Activated CD4-positive, alpha-beta T cell treated with anti-CD3 and anti-CD28 coated beads, Interleukin-2, amount 10 ng/mL, durations not matched to agents 7 days and 5 days (primary cell): ENCODE measurements around the gene LRRC8D. TPM values are rescaled to one million over a fixed set of nuclear protein-coding genes. Genes with fewer than 3 reads are reported as not detected.
"Not testable (repeated sequence)": the region's sequence is repeated elsewhere in the genome, so short reads cannot be mapped to it uniquely, and the experiment has no call there.

ENCODE experiments used
- CTCF ChIA-PET: fragments of 350-600 bp; sonication (Branson Sonifier 250); formaldehyde crosslinking; loops from one replicate; lab custom pipeline; 2021; ENCODE audit warnings: antibody characterized with exemption; lab: Charles Lee
- POLR2A ChIA-PET: fragments of 350-600 bp; sonication (Branson Sonifier 250); formaldehyde crosslinking; loops from one replicate; lab custom pipeline; 2021; ENCODE audit warnings: antibody characterized with exemption; lab: Charles Lee
- DNase-seq: peaks from one replicate; pipeline ENCODE4 v3.0.0-alpha.2; 2020
- H3K27ac Mint-ChIP-seq: one replicate; pipeline ENCODE4 v1.8.0; 2021; ENCODE audit warnings: mild to moderate bottlenecking, moderate library complexity, mixed read lengths
- H3K27me3 Mint-ChIP-seq: one replicate; pipeline ENCODE4 v1.8.0; 2021; ENCODE audit warnings: mixed read lengths
- H3K36me3 Mint-ChIP-seq: one replicate; pipeline ENCODE4 v1.8.0; 2021; ENCODE audit warnings: low read depth, mixed read lengths
- H3K4me1 Mint-ChIP-seq: one replicate; pipeline ENCODE4 v1.8.0; 2021; ENCODE audit warnings: mixed read lengths
- H3K4me3 Mint-ChIP-seq: one replicate; pipeline ENCODE4 v1.8.0; 2021; ENCODE audit warnings: mild to moderate bottlenecking, moderate library complexity, mixed read lengths
- H3K9me3 Mint-ChIP-seq: one replicate; pipeline ENCODE4 v1.8.0; 2021; ENCODE audit warnings: mixed read lengths
- total RNA-seq, 2 experiments: library from RNA; stranded (reverse); gene quantifications; one replicate each; pipeline ENCODE4 v1.2.3, GENCODE V29; 2021

LRRC8D gene
- total RNA-seq, 2 experiments from 2014 or later = 31.8 to 41.0 TPM

DNA sequence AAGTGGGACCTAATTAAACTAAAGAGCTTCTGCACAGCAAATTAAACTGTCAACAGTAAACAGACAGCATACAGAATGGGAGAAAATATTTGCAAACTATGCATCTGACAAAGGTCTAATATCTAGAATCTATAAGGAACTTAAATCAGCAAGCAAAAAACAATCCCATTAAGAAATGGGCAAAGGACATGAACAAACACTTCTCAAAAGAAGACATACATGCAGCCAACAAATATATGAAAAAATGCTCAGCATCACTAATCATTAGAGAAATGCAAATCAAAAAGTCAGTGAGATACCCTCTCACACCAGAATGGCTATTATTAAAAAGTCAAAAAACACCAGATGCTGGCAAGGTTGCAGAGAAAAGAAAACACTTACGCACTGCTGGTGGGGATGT lies 103.2 kb downstream of the LRRC8D start:
- CTCF ChIA-PET = interaction anchor here (1.5 kb wide), 1 partner anchor 17 kb away, joined by 3 read pairs; no protein-coding TSS in a partner anchor
- H3K27ac Mint-ChIP-seq = not testable (repeated sequence)

GRCh38 chr1:89927049-89927448 lies 106.2 kb downstream of the LRRC8D start:
- ChIA-PET CTCF (interaction anchor here (1.0 to 1.2 kb wide), 3 partner anchors 10 to 101 kb away, joined by 3 to 4 read pairs (median 3); no protein-coding TSS in a partner anchor), POLR2A (no interaction called here)
- no peak overlapping the region for H3K27ac Mint-ChIP-seq
- H3K27me3 Mint-ChIP-seq = no peaks in the 10 kb centered on the region
- H3K4me1 Mint-ChIP-seq = peaks cover 7% of the 10 kb centered on the region
- no peak overlapping the region for H3K4me3 Mint-ChIP-seq
- DNase-seq = no peak
- peaks cover 40% of the 10 kb centered on the region for H3K36me3 Mint-ChIP-seq
- H3K9me3 Mint-ChIP-seq = peaks cover 5% of the 10 kb centered on the region

More for the DNA sequence above, 103.2 kb downstream of the LRRC8D start:
- H3K27me3 Mint-ChIP-seq, POLR2A ChIA-PET, H3K4me3 Mint-ChIP-seq, H3K4me1 Mint-ChIP-seq, DNase-seq, H3K9me3 Mint-ChIP-seq: not testable (repeated sequence)
- H3K36me3 Mint-ChIP-seq = peaks cover 35% of the 10 kb centered on the region

DNA sequence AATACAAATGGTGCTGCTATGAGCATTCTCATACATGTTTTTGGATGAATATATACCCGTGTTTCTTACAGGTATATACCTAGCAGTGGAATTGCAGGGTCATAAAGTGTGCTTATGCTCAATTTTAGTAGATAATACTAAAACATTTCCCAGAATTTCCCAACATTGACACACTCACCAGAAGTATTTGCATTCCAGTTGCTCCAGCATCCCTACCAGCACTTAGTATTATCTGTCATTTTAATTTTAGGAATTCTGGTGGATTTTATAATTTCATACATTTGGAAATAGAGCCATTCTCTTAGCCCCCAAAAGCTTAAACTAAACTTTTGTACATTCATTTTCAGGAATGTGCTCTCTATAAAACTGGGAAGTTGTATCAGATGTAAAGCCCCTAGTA lies 106.6 kb downstream of the LRRC8D start:
- Mint-ChIP-seq H3K27ac (no peak overlapping the region), H3K27me3 (no peaks in the 10 kb centered on the region), H3K4me1 (peaks cover 7% of the 10 kb centered on the region), H3K4me3 (no peak overlapping the region), H3K36me3 (peaks cover 41% of the 10 kb centered on the region), H3K9me3 (peaks cover 5% of the 10 kb centered on the region)
- ChIA-PET POLR2A (no interaction called here), CTCF (interaction anchor here (1.0 to 1.1 kb wide), 2 partner anchors 10 to 102 kb away, joined by 3 read pairs; no protein-coding TSS in a partner anchor)
- DNase-seq = no peak

DNA sequence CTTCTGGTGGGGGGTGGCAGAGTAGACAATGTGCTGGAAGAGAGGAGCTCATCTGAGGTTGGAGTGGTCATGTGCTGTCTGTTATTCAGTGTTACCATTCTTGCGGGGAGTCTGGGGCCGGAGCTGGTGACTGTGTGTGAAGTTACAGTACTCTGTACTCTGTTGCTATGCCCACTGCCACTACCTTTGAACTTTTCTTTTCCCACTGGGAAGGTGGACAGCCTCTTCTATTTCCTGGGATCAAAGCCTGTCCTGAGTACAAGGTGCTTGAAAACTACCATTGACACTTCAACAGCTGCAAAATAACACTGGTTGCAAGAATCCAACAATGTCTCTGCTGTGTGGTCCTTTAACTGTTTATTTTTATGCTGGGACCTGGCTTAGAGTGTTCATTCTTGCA lies 107.7 kb downstream of the LRRC8D start:
- ChIA-PET CTCF (no interaction called here), POLR2A (no interaction called here)
- peaks cover 7% of the 10 kb centered on the region for H3K4me1 Mint-ChIP-seq
- H3K27ac Mint-ChIP-seq = no peak overlapping the region
- H3K9me3 Mint-ChIP-seq = peaks cover 5% of the 10 kb centered on the region
- no peak overlapping the region for H3K4me3 Mint-ChIP-seq
- H3K36me3 Mint-ChIP-seq = peaks cover 46% of the 10 kb centered on the region
- no peaks in the 10 kb centered on the region for H3K27me3 Mint-ChIP-seq
- no peak for DNase-seq

- ChIA-PET CTCF (no interaction called here), POLR2A (no interaction called here)
- H3K27me3 Mint-ChIP-seq = no peaks in the 10 kb centered on the region
- peaks cover 3% of the 10 kb centered on the region for H3K9me3 Mint-ChIP-seq
- H3K36me3 Mint-ChIP-seq = peaks cover 42% of the 10 kb centered on the region
- no peak overlapping the region for H3K4me3 Mint-ChIP-seq
- no peak overlapping the region for H3K27ac Mint-ChIP-seq
- H3K4me1 Mint-ChIP-seq = peaks cover 7% of the 10 kb centered on the region
- DNase-seq = no peak
Observed at GRCh38 chr1:89929467-89930063, 108.7 kb downstream of the LRRC8D start.

DNA sequence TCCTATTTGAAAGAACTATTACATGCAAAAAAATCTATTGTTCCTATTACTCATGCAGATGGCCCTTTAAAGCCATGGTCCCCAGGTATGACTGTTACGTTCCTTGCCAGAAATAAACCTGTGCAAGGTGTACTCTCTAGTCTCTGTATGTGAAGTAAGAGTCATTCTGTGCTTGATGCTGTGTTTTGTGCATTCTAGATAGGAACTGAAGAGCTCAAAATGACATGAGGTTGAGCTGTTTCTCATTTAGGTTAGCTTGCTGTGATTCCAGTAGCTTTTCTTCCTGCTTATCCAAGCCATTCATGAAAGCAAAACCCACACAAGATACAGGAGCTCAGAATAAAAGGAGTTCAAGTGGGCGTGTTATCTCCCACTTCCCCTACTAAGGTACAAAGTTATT lies 109.7 kb downstream of the LRRC8D start:
- POLR2A ChIA-PET = no interaction called here
- H3K4me3 Mint-ChIP-seq = no peak overlapping the region

DNA sequence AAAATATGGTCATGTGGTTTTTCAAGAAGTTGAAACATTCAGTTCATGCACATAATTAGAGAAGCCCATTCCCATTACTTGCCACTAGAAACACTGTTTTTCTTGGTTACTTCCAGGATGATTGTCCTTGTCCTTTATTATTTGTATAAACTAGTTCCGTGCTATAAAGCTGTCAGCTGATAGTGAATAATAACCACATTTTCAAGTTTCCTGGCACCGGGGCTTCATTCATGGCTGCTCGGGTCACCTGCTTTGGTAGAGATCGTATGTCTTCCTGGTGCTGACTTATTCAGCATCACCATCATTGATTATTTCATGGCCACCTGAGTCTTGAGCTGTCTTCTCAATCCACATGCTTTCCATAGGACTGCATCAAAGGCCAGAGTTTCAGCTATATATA lies 111.1 kb downstream of the LRRC8D start:
- Mint-ChIP-seq H3K27me3 (no peaks in the 10 kb centered on the region), H3K4me1 (peaks cover 7% of the 10 kb centered on the region), H3K9me3 (peaks cover 3% of the 10 kb centered on the region), H3K4me3 (no peak overlapping the region), H3K36me3 (peaks cover 50% of the 10 kb centered on the region), H3K27ac (no peak overlapping the region)
- DNase-seq = no peak
- POLR2A ChIA-PET = no interaction called here
- CTCF ChIA-PET = interaction anchor here (0.7 kb wide), 1 partner anchor 147 kb away, joined by 3 read pairs; no protein-coding TSS in a partner anchor

More for the DNA sequence above, 109.7 kb downstream of the LRRC8D start:
- peaks cover 7% of the 10 kb centered on the region for H3K4me1 Mint-ChIP-seq
- H3K9me3 Mint-ChIP-seq = peaks cover 3% of the 10 kb centered on the region
- H3K27ac Mint-ChIP-seq = no peak overlapping the region
- no peak for DNase-seq
- CTCF ChIA-PET = interaction anchor here (0.7 kb wide), 1 partner anchor 32 kb away, joined by 4 read pairs; no protein-coding TSS in a partner anchor
- no peaks in the 10 kb centered on the region for H3K27me3 Mint-ChIP-seq
- peaks cover 48% of the 10 kb centered on the region for H3K36me3 Mint-ChIP-seq

- peaks cover 51% of the 10 kb centered on the region for H3K36me3 Mint-ChIP-seq
- ChIA-PET CTCF (no interaction called here), POLR2A (no interaction called here)
- H3K4me3 Mint-ChIP-seq = no peak overlapping the region
- no peak for DNase-seq
- peaks cover 3% of the 10 kb centered on the region for H3K9me3 Mint-ChIP-seq
- H3K27ac Mint-ChIP-seq = no peak overlapping the region
- no peaks in the 10 kb centered on the region for H3K27me3 Mint-ChIP-seq
- H3K4me1 Mint-ChIP-seq = peaks cover 7% of the 10 kb centered on the region
Observed at GRCh38 chr1:89932598-89933364, 111.9 kb downstream of the LRRC8D start.

DNA sequence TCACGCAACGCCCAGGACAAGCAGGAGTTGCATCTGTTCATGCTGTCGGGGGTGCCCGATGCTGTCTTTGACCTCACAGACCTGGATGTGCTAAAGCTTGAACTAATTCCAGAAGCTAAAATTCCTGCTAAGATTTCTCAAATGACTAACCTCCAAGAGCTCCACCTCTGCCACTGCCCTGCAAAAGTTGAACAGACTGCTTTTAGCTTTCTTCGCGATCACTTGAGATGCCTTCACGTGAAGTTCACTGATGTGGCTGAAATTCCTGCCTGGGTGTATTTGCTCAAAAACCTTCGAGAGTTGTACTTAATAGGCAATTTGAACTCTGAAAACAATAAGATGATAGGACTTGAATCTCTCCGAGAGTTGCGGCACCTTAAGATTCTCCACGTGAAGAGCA lies 113.6 kb downstream of the LRRC8D start:
- no peaks in the 10 kb centered on the region for H3K27me3 Mint-ChIP-seq
- H3K36me3 Mint-ChIP-seq = peaks cover 45% of the 10 kb centered on the region
- no peak for DNase-seq
- peaks cover 7% of the 10 kb centered on the region for H3K4me1 Mint-ChIP-seq
- ChIA-PET CTCF (interaction anchor here (0.7 to 1.3 kb wide), 4 partner anchors 9 to 109 kb away, joined by 3 to 4 read pairs (median 4); no protein-coding TSS in a partner anchor), POLR2A (no interaction called here)
- no peak overlapping the region for H3K4me3 Mint-ChIP-seq
- no peak overlapping the region for H3K27ac Mint-ChIP-seq
- H3K9me3 Mint-ChIP-seq = peaks cover 3% of the 10 kb centered on the region

DNA sequence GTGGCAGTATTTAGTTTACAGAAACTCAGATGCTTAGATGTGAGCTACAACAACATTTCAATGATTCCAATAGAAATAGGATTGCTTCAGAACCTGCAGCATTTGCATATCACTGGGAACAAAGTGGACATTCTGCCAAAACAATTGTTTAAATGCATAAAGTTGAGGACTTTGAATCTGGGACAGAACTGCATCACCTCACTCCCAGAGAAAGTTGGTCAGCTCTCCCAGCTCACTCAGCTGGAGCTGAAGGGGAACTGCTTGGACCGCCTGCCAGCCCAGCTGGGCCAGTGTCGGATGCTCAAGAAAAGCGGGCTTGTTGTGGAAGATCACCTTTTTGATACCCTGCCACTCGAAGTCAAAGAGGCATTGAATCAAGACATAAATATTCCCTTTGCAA lies 114.4 kb downstream of the LRRC8D start:
- DNase-seq = no peak
- H3K36me3 Mint-ChIP-seq = peaks cover 43% of the 10 kb centered on the region
- POLR2A ChIA-PET = no interaction called here
- H3K4me3 Mint-ChIP-seq = no peak overlapping the region
- peaks cover 7% of the 10 kb centered on the region for H3K4me1 Mint-ChIP-seq
- peaks cover 3% of the 10 kb centered on the region for H3K9me3 Mint-ChIP-seq
- CTCF ChIA-PET = interaction anchor here (1.1 to 1.3 kb wide), 2 partner anchors 92 to 109 kb away, joined by 3 to 4 read pairs; no protein-coding TSS in a partner anchor
- H3K27ac Mint-ChIP-seq = no peak overlapping the region
- H3K27me3 Mint-ChIP-seq = no peaks in the 10 kb centered on the region

- no peaks in the 10 kb centered on the region for H3K27me3 Mint-ChIP-seq
- CTCF ChIA-PET = interaction anchor here (0.6 to 1.4 kb wide), 4 partner anchors 17 to 451 kb away, joined by 3 read pairs; no protein-coding TSS in a partner anchor
- no peak overlapping the region for H3K4me3 Mint-ChIP-seq
- POLR2A ChIA-PET = no interaction called here
- H3K36me3 Mint-ChIP-seq = peaks cover 37% of the 10 kb centered on the region
- no peak for DNase-seq
- H3K27ac Mint-ChIP-seq = no peak overlapping the region
- H3K9me3 Mint-ChIP-seq = peaks cover 3% of the 10 kb centered on the region
- H3K4me1 Mint-ChIP-seq = no peaks in the 10 kb centered on the region
Observed at GRCh38 chr1:89936694-89937093, 115.9 kb downstream of the LRRC8D start.

- POLR2A ChIA-PET = no interaction called here
- DNase-seq = no peak
- H3K4me1 Mint-ChIP-seq = no peaks in the 10 kb centered on the region
- H3K27me3 Mint-ChIP-seq = no peaks in the 10 kb centered on the region
- no peak overlapping the region for H3K27ac Mint-ChIP-seq
- no peak overlapping the region for H3K4me3 Mint-ChIP-seq
- no peaks in the 10 kb centered on the region for H3K9me3 Mint-ChIP-seq
- peaks cover 21% of the 10 kb centered on the region for H3K36me3 Mint-ChIP-seq
- CTCF ChIA-PET = interaction anchor here (1.4 kb wide), 2 partner anchors 19 to 29 kb away, joined by 3 to 4 read pairs; no protein-coding TSS in a partner anchor
Observed at GRCh38 chr1:89938171-89939055, 117.6 kb downstream of the LRRC8D start.
